GM18517 (cell line): ENCODE data around the gene PIK3AP1.
"Not testable (repeated sequence)": the region's sequence is repeated elsewhere in the genome, so short reads cannot be mapped to it uniquely, and the experiment has no call there.

ENCODE experiments used
- ATAC-seq: cut with Tn5 transposase; IDR thresholded peaks from one replicate; pipeline ENCODE4 v1.9.1; 2021; ENCODE audit warnings: mild to moderate bottlenecking, moderate library complexity; ENCODE audit not compliant: unreplicated experiment

The PIK3AP1 gene

GRCh38 chr10:96548589-96548988 lies 171.7 kb downstream of the PIK3AP1 start:
- no peak for ATAC-seq

GRCh38 chr10:96545558-96545957 lies 174.8 kb downstream of the PIK3AP1 start:
- ATAC-seq = not testable (repeated sequence)
